NAMALWA (cell line): ENCODE measurements around the gene CGB2.
A peak's percentile ranks its signal among the peaks of the same experiment; 100 is the strongest.
"Not testable (repeated sequence)": the region's sequence is repeated elsewhere in the genome, so short reads cannot be mapped to it uniquely, and the experiment has no call there.

Experiments
- DNase-seq: peaks from one replicate; pipeline ENCODE4 v3.0.0-alpha.2; 2015; ENCODE audit warnings: low spot score

Gene CGB2

GRCh38 chr19:49038111-49038510 lies 6.4 kb downstream of the CGB2 start:
- not testable (repeated sequence) for DNase-seq

GRCh38 chr19:49038557-49039276 lies 7.0 kb downstream of the CGB2 start:
- not testable (repeated sequence) for DNase-seq

- not testable (repeated sequence) for DNase-seq
Measured at GRCh38 chr19:49039736-49040135, 8.0 kb downstream of the CGB2 start.

- DNase-seq, result no peak
Measured at GRCh38 chr19:49042177-49042576, 10.5 kb downstream of the CGB2 start.

GRCh38 chr19:49042666-49043065 lies 11.0 kb downstream of the CGB2 start:
- not testable (repeated sequence) for DNase-seq

- not testable (repeated sequence) for DNase-seq
Measured at GRCh38 chr19:49043548-49043947, 11.9 kb downstream of the CGB2 start, which contains the start of gene CGB5. CGB5 (plus strand) TSS chr19:49043848; CDS start chr19:49044210, 362 bp downstream.

GRCh38 chr19:49049011-49049410 lies 17.3 kb downstream of the CGB2 start, which contains the start of gene CGB8:
CGB8 (minus strand) TSS chr19:49049111; CDS start chr19:49048739, 372 bp downstream.
- not testable (repeated sequence) for DNase-seq

GRCh38 chr19:49049834-49050233 lies 18.1 kb downstream of the CGB2 start:
- not testable (repeated sequence) for DNase-seq

GRCh38 chr19:49050376-49051033 lies 18.8 kb downstream of the CGB2 start:
- DNase-seq, result not testable (repeated sequence)

- no peak for DNase-seq
Measured at GRCh38 chr19:49056101-49056901, 24.6 kb downstream of the CGB2 start.

GRCh38 chr19:49056902-49057596 lies 25.4 kb downstream of the CGB2 start:
- DNase-seq, result not testable (repeated sequence)

GRCh38 chr19:49057636-49058234 lies 26.0 kb downstream of the CGB2 start, which contains the start of gene CGB7:
CGB7 (minus strand) TSS chr19:49057749; CDS start chr19:49055375, 2,374 bp downstream.
- no peak for DNase-seq

GRCh38 chr19:49058562-49058961 lies 26.9 kb downstream of the CGB2 start:
- DNase-seq, result peak; percentile 60

- DNase-seq, result no peak
Measured at GRCh38 chr19:49059053-49059452, 27.4 kb downstream of the CGB2 start.

GRCh38 chr19:49061000-49061399 lies 29.3 kb downstream of the CGB2 start:
- no peak for DNase-seq

- DNase-seq, result no peak
Measured at GRCh38 chr19:49061445-49061844, 29.8 kb downstream of the CGB2 start.

GRCh38 chr19:49064029-49064629 lies 32.4 kb downstream of the CGB2 start:
- no peak for DNase-seq

- DNase-seq, result no peak
Measured at GRCh38 chr19:49064768-49065611, 33.3 kb downstream of the CGB2 start, which contains the start of gene NTF4. NTF4 (minus strand) TSS chr19:49064818; CDS start chr19:49061997, 2,821 bp downstream.

- no peak for DNase-seq
Measured at GRCh38 chr19:49065905-49066512, 34.3 kb downstream of the CGB2 start.
